ENCODE measurements around the gene ANKRD28.
A peak's percentile ranks its signal among the peaks of the same experiment; 100 is the strongest.

The ANKRD28 gene

GRCh38 chr3:15714448-15714847 is 83.3 kb downstream of the ANKRD28 start:
- DNase-seq = no peak

GRCh38 chr3:15713364-15713763 is 84.4 kb downstream of the ANKRD28 start:
- DNase-seq = no peak

- DNase-seq = no peak
These were observed 86.5 kb downstream of the ANKRD28 start for GRCh38 chr3:15711281-15711680.

GRCh38 chr3:15708882-15709677 is 88.7 kb downstream of the ANKRD28 start:
- DNase-seq = peak; percentile 3

- DNase-seq = no peak
These were observed 90.0 kb downstream of the ANKRD28 start for GRCh38 chr3:15707779-15708178.

- no peak for DNase-seq
These were observed 94.4 kb downstream of the ANKRD28 start for GRCh38 chr3:15703346-15703745.

- no peak for DNase-seq
These were observed 103.2 kb downstream of the ANKRD28 start for GRCh38 chr3:15694628-15695027.

GRCh38 chr3:15693355-15693754 is 104.4 kb downstream of the ANKRD28 start:
- DNase-seq = no peak

- no peak for DNase-seq
These were observed 107.0 kb downstream of the ANKRD28 start for GRCh38 chr3:15690748-15691147.

- DNase-seq = no peak
These were observed 107.5 kb downstream of the ANKRD28 start for GRCh38 chr3:15690230-15690629.

GRCh38 chr3:15685927-15686326 is 111.9 kb downstream of the ANKRD28 start:
- DNase-seq = no peak

GRCh38 chr3:15683253-15683652 is 114.5 kb downstream of the ANKRD28 start:
- no peak for DNase-seq

- DNase-seq = no peak
These were observed 115.1 kb downstream of the ANKRD28 start for GRCh38 chr3:15682561-15683185.

GRCh38 chr3:15681668-15682067 is 116.1 kb downstream of the ANKRD28 start:
- DNase-seq = no peak

GRCh38 chr3:15679306-15679705 is 118.5 kb downstream of the ANKRD28 start:
- no peak for DNase-seq

- DNase-seq = no peak
These were observed 121.5 kb downstream of the ANKRD28 start for GRCh38 chr3:15676259-15676658.

- DNase-seq = no peak
These were observed 124.2 kb downstream of the ANKRD28 start for GRCh38 chr3:15673536-15673935.

- DNase-seq = no peak
These were observed 130.3 kb downstream of the ANKRD28 start for GRCh38 chr3:15667484-15667883.

GRCh38 chr3:15666277-15666676 is 131.5 kb downstream of the ANKRD28 start:
- no peak for DNase-seq

GRCh38 chr3:15665510-15666150 is 132.1 kb downstream of the ANKRD28 start:
- DNase-seq = no peak

GRCh38 chr3:15664144-15664543 is 133.6 kb downstream of the ANKRD28 start:
- no peak for DNase-seq

- DNase-seq = no peak
These were observed 137.5 kb downstream of the ANKRD28 start for GRCh38 chr3:15660055-15660935.
